ENCODE measurements around the gene FN3KRP. TPM values are rescaled to one million over a fixed set of nuclear protein-coding genes. Genes with fewer than 3 reads are reported as not detected.
"Not testable (repeated sequence)": the region's sequence is repeated elsewhere in the genome, so short reads cannot be mapped to it uniquely, and the experiment has no call there.

The FN3KRP gene
- total and polyA plus RNA-seq, 8 donors, result 1.2 to 50.7 (median 20.8) TPM

- no peak for DNase-seq
- Histone ChIP-seq H3K27me3 (no peaks in the 10 kb centered on the region), H3K27ac (no peak overlapping the region), H3K9me3 (no peaks in the 10 kb centered on the region), H3K4me1 (peaks cover 0 to 22% (median 12%) of the 10 kb centered on the region in 4 donors), H3K4me3 (no peak overlapping the region), H3K36me3 (peaks cover 7 to 76% (median 74%) of the 10 kb centered on the region in 4 donors)
- WGBS, 5 donors, result 91 to 96% (median 94%) methylated on average over 7 of the region's 7 CpGs
- intact Hi-C loops (cut with DNase I; ENCODE audit: low total_unique reads), result no loop called here
- TF ChIP-seq EP300 (IDR thresholded peaks at IDR 0.05), result no peak
- no peak for TF ChIP-seq CTCF (IDR thresholded peaks at IDR 0.05)
- no peak for TF ChIP-seq POLR2A (IDR thresholded peaks at IDR 0.05)
- TF ChIP-seq POLR2AphosphoS5 (IDR thresholded peaks at IDR 0.05), result no peak
Observed at GRCh38 chr17:82769041-82769440, 52.5 kb downstream of the FN3KRP start.

GRCh38 chr17:82772026-82772425 is 55.5 kb downstream of the FN3KRP start:
- H3K4me1 ChIP-seq, result peaks cover 0 to 35% (median 21%) of the 10 kb centered on the region in 4 donors
- H3K27ac ChIP-seq, result peak overlapping the region; percentile 32 to 76 (median 50)
- no peak overlapping the region for H3K4me3 ChIP-seq
- DNase-seq, result peak; percentile 77 to 78
- H3K36me3 ChIP-seq, result peaks cover 7 to 59% (median 58%) of the 10 kb centered on the region in 4 donors
- H3K9me3 ChIP-seq, result no peaks in the 10 kb centered on the region
- no peaks in the 10 kb centered on the region for H3K27me3 ChIP-seq
- TF ChIP-seq POLR2AphosphoS5 (IDR thresholded peaks at IDR 0.05), result peak in 2 of 3 donors; percentile 60 to 88
- no peak for TF ChIP-seq EP300 (IDR thresholded peaks at IDR 0.05)
- 35 to 46% (median 39%) methylated on average over 3 of the region's 3 CpGs for WGBS, 5 donors
- intact Hi-C loops (cut with DNase I; ENCODE audit: low total_unique reads), result no loop called here

- Histone ChIP-seq H3K4me1 (peaks cover 0 to 35% (median 21%) of the 10 kb centered on the region in 4 donors), H3K36me3 (peaks cover 2 to 37% (median 36%) of the 10 kb centered on the region in 4 donors), H3K4me3 (peak overlapping the region in 2 of 4 donors; percentile 22 to 32)
- DNase-seq; intact Hi-C loops (cut with DNase I; ENCODE audit: low total_unique reads); H3K27ac ChIP-seq; H3K9me3 ChIP-seq; H3K27me3 ChIP-seq: not testable (repeated sequence)
- WGBS, 5 donors, result 79 to 86% (median 84%) methylated on average over 14 to 19 of the region's 19 CpGs
Observed at GRCh38 chr17:82774456-82774855, 58.0 kb downstream of the FN3KRP start.

- 29 to 33% (median 32%) methylated on average over 33 to 34 of the region's 34 CpGs for WGBS, 5 donors
- DNase-seq, result peak; percentile 83 to 86
- peak overlapping the region; percentile 12 to 32 (median 21) for H3K4me3 ChIP-seq
- no peaks in the 10 kb centered on the region for H3K27me3 ChIP-seq
- TF ChIP-seq POLR2AphosphoS5 (IDR thresholded peaks at IDR 0.05) (peak in 1 of 3 donors; percentile 25), EP300 (IDR thresholded peaks at IDR 0.05) (no peak), POLR2A (IDR thresholded peaks at IDR 0.05) (no peak), CTCF (IDR thresholded peaks at IDR 0.05) (peak in 5 of 7 experiments; percentile 59 to 85 (median 75))
- H3K36me3 ChIP-seq, result peaks cover 0 to 29% (median 28%) of the 10 kb centered on the region in 4 donors
- H3K9me3 ChIP-seq, result no peaks in the 10 kb centered on the region
- H3K4me1 ChIP-seq, result peaks cover 0 to 35% (median 21%) of the 10 kb centered on the region in 4 donors
- no peak overlapping the region for H3K27ac ChIP-seq
- intact Hi-C loops (cut with DNase I; ENCODE audit: low total_unique reads), result no loop called here
Observed at GRCh38 chr17:82775001-82775823, 58.7 kb downstream of the FN3KRP start.

- Histone ChIP-seq H3K36me3 (peaks cover 0 to 25% (median 23%) of the 10 kb centered on the region in 4 donors), H3K9me3 (no peaks in the 10 kb centered on the region), H3K27me3 (no peaks in the 10 kb centered on the region), H3K4me1 (peaks cover 0 to 35% (median 19%) of the 10 kb centered on the region in 4 donors), H3K27ac (no peak overlapping the region), H3K4me3 (no peak overlapping the region)
- no peak for DNase-seq
- TF ChIP-seq EP300 (IDR thresholded peaks at IDR 0.05), result no peak
- TF ChIP-seq POLR2A (IDR thresholded peaks at IDR 0.05), result no peak
- no peak for TF ChIP-seq CTCF (IDR thresholded peaks at IDR 0.05)
- TF ChIP-seq POLR2AphosphoS5 (IDR thresholded peaks at IDR 0.05), result no peak
- intact Hi-C loops (cut with DNase I; ENCODE audit: low total_unique reads), result no loop called here
- 88 to 93% (median 93%) methylated on average over 13 of the region's 13 CpGs for WGBS, 5 donors
Observed at GRCh38 chr17:82776454-82776853, 59.9 kb downstream of the FN3KRP start.

Small RNAs within 50 kb of the gene (small RNA-seq; reads per million reads assigned to genes)
- gene MIR4525, result 0 reads per million in 4 donors

Other genes starting within 250 kb of the FN3KRP start
- gene FOXK2, start 197.0 kb upstream of the FN3KRP start, total RNA-seq, result 10 to 100 TPM; 31.7 to 71.8 (median 36.7) TPM
- gene FOXK2, start 197.0 kb upstream of the FN3KRP start, polyA plus RNA-seq, result 10 to 100 TPM; 12.8 to 15.6 (median 15.0) TPM
- gene WDR45B, start 68.3 kb upstream of the FN3KRP start, total RNA-seq, result 100 to 1,000 TPM in 2 of 5 donors, 10 to 100 TPM in 3; 75.3 to 108 (median 92.9) TPM
- 10 to 100 TPM; 62.8 to 70.7 (median 62.9) TPM for gene WDR45B, start 68.3 kb upstream of the FN3KRP start, polyA plus RNA-seq
- 100 to 1,000 TPM in 2 of 5 donors, 10 to 100 TPM in 2, 1 to 10 TPM in 1; 7.6 to 133 (median 36.4) TPM for gene RAB40B, start 18.0 kb upstream of the FN3KRP start, total RNA-seq
- 10 to 100 TPM; 13.5 to 25.7 (median 17.7) TPM for gene RAB40B, start 18.0 kb upstream of the FN3KRP start, polyA plus RNA-seq
- 10 to 100 TPM; 13.6 to 59.5 (median 16.5) TPM for gene FN3K, start 18.9 kb downstream of the FN3KRP start, total RNA-seq
- gene FN3K, start 18.9 kb downstream of the FN3KRP start, polyA plus RNA-seq, result 10 to 100 TPM; 13.0 to 18.5 (median 16.4) TPM
- 100 to 1,000 TPM in 3 of 5 donors, 10 to 100 TPM in 2; 51.2 to 155 (median 104) TPM for gene TBCD, start 35.4 kb downstream of the FN3KRP start, total RNA-seq
- 100 to 1,000 TPM in 1 of 3 donors, 10 to 100 TPM in 2; 69.3 to 110 (median 75.3) TPM for gene TBCD, start 35.4 kb downstream of the FN3KRP start, polyA plus RNA-seq
- not detected for gene ZNF750, start 123.3 kb downstream of the FN3KRP start, total RNA-seq
- gene ZNF750, start 123.3 kb downstream of the FN3KRP start, polyA plus RNA-seq, result 1 to 10 TPM in 1 of 3 donors, not detected in 2; 9.5 TPM

Data from stomach (tissue), 9 donors.